Measurements from ENCODE around the gene MAD1L1. TPM values are rescaled to one million over a fixed set of nuclear protein-coding genes. Genes with fewer than 3 reads are reported as not detected.

Gene MAD1L1
- total and polyA plus RNA-seq, 2 donors (not counting 3 experiments of a cell fraction or from before 2014, with no cell fraction given) = 34.1 to 42.3 TPM

DNA sequence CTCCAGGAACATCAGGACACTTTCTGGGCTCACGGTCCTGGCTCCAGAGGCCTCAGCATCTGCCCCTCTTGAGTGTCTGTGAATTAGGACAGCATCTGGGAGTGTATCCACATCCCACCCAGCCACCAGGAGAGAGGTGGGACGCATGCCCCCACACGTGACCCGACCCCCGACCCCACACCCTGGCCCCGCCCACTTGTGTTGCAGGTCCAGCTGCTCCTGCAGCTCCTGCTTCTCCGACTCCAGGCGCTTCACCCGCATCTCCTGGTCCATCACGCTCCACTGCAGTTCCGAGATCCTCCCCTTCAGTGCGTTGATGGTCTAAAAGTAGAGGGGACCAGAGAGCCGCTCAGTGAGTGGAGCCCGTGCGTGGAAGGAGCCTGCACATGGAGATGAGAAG is 13.6 kb downstream of the MAD1L1 start:
- H4K20me1 ChIP-seq (replicated peaks; ENCODE audit: control insufficient read depth, extremely low read depth, insufficient read depth, low read length) = no peaks in the 10 kb centered on the region
- H3K4me3 ChIP-seq (replicated peaks in 1 of 3; ENCODE audit: insufficient read depth in 1 of 3, low read depth in 1 of 3, low read length in 3 of 3) = no peak overlapping the region
- H3K79me2 ChIP-seq (ENCODE audit: control insufficient read depth, insufficient read depth, low read length) = no peaks in the 10 kb centered on the region
- POLR2A ChIA-PET = no interaction called here
- no peak for FAIRE-seq
- DNase-seq (ENCODE audit: low read depth, low spot score) = no peak
- intact Hi-C loops (cut with micrococcal nuclease) (no loop called here), dilution Hi-C loops (cut with MboI; ENCODE audit: extremely low pct_ligation_motif_present, low sequenced_read_pairs) (no loop called here)
- H3K27ac ChIP-seq (ENCODE audit: insufficient read depth, low read depth, low read length) = no peak overlapping the region
- CTCF ChIA-PET = no interaction called here
- no peaks in the 10 kb centered on the region for H3K4me1 ChIP-seq (ENCODE audit: control insufficient read depth, extremely low read depth, insufficient read depth, low read length)
- peaks cover 8 to 47% of the 10 kb centered on the region in 2 experiments for H3K36me3 ChIP-seq (ENCODE audit: control insufficient read depth in 2 of 2, extremely low read depth in 1 of 2, insufficient read depth in 2 of 2, low read length in 2 of 2)
- H2AFZ ChIP-seq (ENCODE audit: low read depth, low read length) = no peak overlapping the region
- no TSS peak for BruUV-seq (replicated peaks)
- H3K9me3 ChIP-seq (replicated peaks; ENCODE audit: control insufficient read depth, insufficient read depth, low read length) = no peaks in the 10 kb centered on the region
- H3K27me3 ChIP-seq (ENCODE audit: control insufficient read depth in 2 of 2, insufficient read depth in 2 of 2, low read length in 2 of 2) = no peaks in the 10 kb centered on the region
- H3K4me2 ChIP-seq (ENCODE audit: insufficient read depth, low read length) = no peak overlapping the region
- H3K9ac ChIP-seq (replicated peaks; ENCODE audit: extremely low read depth, insufficient read depth, low read length) = no peak overlapping the region
- H3K9me1 ChIP-seq (replicated peaks; ENCODE audit: control insufficient read depth, extremely low read depth, insufficient read depth, low read length) = no peaks in the 10 kb centered on the region
- TF ChIP-seq POLR2AphosphoS5 (IDR thresholded peaks at IDR 0.05; ENCODE audit: insufficient read depth, low read depth, low read length) = no peak
- TF ChIP-seq, protein P1, sequence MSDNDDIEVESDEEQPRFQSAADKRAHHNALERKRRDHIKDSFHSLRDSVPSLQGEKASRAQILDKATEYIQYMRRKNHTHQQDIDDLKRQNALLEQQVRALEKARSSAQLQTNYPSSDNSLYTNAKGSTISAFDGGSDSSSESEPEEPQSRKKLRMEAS (IDR thresholded peaks at IDR 0.05; ENCODE audit: insufficient read depth, insufficient read length) = no peak

DNA sequence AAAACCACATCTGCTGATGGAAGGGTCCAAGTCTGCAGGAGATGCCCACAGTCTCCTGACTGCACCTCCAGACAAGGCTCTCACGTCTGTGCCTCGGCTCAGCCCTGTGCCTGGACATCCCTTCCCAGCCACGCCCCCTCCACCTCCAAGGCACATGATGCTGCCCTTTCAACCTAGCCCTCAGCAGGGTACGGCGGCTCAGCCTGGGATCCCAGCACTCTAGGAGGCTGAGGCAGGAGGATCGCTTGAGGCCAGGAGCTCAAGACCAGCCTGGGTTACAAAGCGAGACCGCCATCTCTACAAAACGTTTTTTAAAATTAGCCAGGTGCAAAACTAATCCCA is 14.3 kb downstream of the MAD1L1 start:
- no peaks in the 10 kb centered on the region for H3K4me1 ChIP-seq (ENCODE audit: control insufficient read depth, extremely low read depth, insufficient read depth, low read length)
- no peak overlapping the region for H2AFZ ChIP-seq (ENCODE audit: low read depth, low read length)
- peaks cover 8 to 46% of the 10 kb centered on the region in 2 experiments for H3K36me3 ChIP-seq (ENCODE audit: control insufficient read depth in 2 of 2, extremely low read depth in 1 of 2, insufficient read depth in 2 of 2, low read length in 2 of 2)
- dilution Hi-C loops (cut with MboI; ENCODE audit: extremely low pct_ligation_motif_present, low sequenced_read_pairs) (no loop called here), intact Hi-C loops (cut with micrococcal nuclease) (no loop called here)
- FAIRE-seq (no peak), DNase-seq (ENCODE audit: low read depth, low spot score) (no peak)
- H3K27me3 ChIP-seq (ENCODE audit: control insufficient read depth in 2 of 2, insufficient read depth in 2 of 2, low read length in 2 of 2) = no peaks in the 10 kb centered on the region
- no peak overlapping the region for H3K4me2 ChIP-seq (ENCODE audit: insufficient read depth, low read length)
- no peaks in the 10 kb centered on the region for H3K79me2 ChIP-seq (ENCODE audit: control insufficient read depth, insufficient read depth, low read length)
- no TSS peak for BruUV-seq (replicated peaks)
- no peaks in the 10 kb centered on the region for H4K20me1 ChIP-seq (replicated peaks; ENCODE audit: control insufficient read depth, extremely low read depth, insufficient read depth, low read length)
- H3K9ac ChIP-seq (replicated peaks; ENCODE audit: extremely low read depth, insufficient read depth, low read length) = no peak overlapping the region
- no peak overlapping the region for H3K4me3 ChIP-seq (replicated peaks in 1 of 3; ENCODE audit: insufficient read depth in 1 of 3, low read depth in 1 of 3, low read length in 3 of 3)
- no peak overlapping the region for H3K27ac ChIP-seq (ENCODE audit: insufficient read depth, low read depth, low read length)
- CTCF ChIA-PET = interaction anchor here (1.4 kb wide), 1 partner anchor 130 kb away, joined by 3 read pairs; no protein-coding TSS in a partner anchor
- POLR2A ChIA-PET = no interaction called here
- no peaks in the 10 kb centered on the region for H3K9me3 ChIP-seq (replicated peaks; ENCODE audit: control insufficient read depth, insufficient read depth, low read length)
- TF ChIP-seq MYC (IDR thresholded peaks at IDR 0.05; ENCODE audit: low read depth, low read length) (no peak), POLR2AphosphoS5 (IDR thresholded peaks at IDR 0.05; ENCODE audit: insufficient read depth, low read depth, low read length) (no peak), FOS (IDR thresholded peaks at IDR 0.05; ENCODE audit: borderline replicate concordance, insufficient read depth, low read length) (no peak), POLR2A (IDR thresholded peaks at IDR 0.05; ENCODE audit: low read depth, low read length) (no peak), JUN (IDR thresholded peaks at IDR 0.05; ENCODE audit: borderline replicate concordance, insufficient read depth, insufficient read length, low read depth) (no peak), CTCF (IDR thresholded peaks at IDR 0.05; ENCODE audit: extremely low read depth in 1 of 2, insufficient read depth in 1 of 2, low read depth in 1 of 2, low read length in 2 of 2) (no peak), GATA2 (IDR thresholded peaks at IDR 0.05; ENCODE audit: insufficient read depth, insufficient read length, low read depth, low read length) (no peak)
- no peaks in the 10 kb centered on the region for H3K9me1 ChIP-seq (replicated peaks; ENCODE audit: control insufficient read depth, extremely low read depth, insufficient read depth, low read length)
